Hepatocyte (in vitro differentiated cells): ENCODE measurements around the gene ATP9A.

Experiments used
- CTCF ChIP-seq: fragments of 200-600 bp; sonication (generic); IDR thresholded peaks from 2 replicates; pipeline ENCODE4 v1.5.1; 2016; ENCODE audit warnings: antibody characterized with exemption, mild to moderate bottlenecking; ENCODE audit not compliant: poor library complexity
- EZH2 ChIP-seq: fragments of 200-600 bp; sonication (generic); IDR thresholded peaks from 2 replicates; pipeline ENCODE4 v1.6.1; 2016; ENCODE audit warnings: antibody characterized with exemption, mild to moderate bottlenecking, borderline replicate concordance
- EZH2phosphoT487 ChIP-seq: fragments of 200-600 bp; sonication (generic); IDR thresholded peaks from one replicate; pipeline ENCODE4 v1.6.1; 2018; ENCODE audit warnings: antibody characterized with exemption, mild to moderate bottlenecking, low read depth, moderate library complexity; ENCODE audit not compliant: unreplicated experiment, severe bottlenecking

- no peak for TF ChIP-seq CTCF
- no peak for TF ChIP-seq EZH2
- TF ChIP-seq EZH2phosphoT487, result no peak
These were observed 57.8 kb downstream of the ATP9A start for GRCh38 chr20:51710361-51710894.
